SK-N-SH (cell line): ENCODE results near the gene RIMS3. TPM values are rescaled to one million over a fixed set of nuclear protein-coding genes. Genes with fewer than 3 reads are reported as not detected.
"Not testable (repeated sequence)": the region's sequence is repeated elsewhere in the genome, so short reads cannot be mapped to it uniquely, and the experiment has no call there.

Experiments used
- CTCF ChIA-PET: fragments of 300-600, 350-600 bp; formaldehyde crosslinking; extraction: SDS; loops from one replicate; lab custom pipeline; 2021; lab: Yijun Ruan, JAX
- POLR2A ChIA-PET: fragments of 350-600 bp; sonication (Branson Sonifier 250); formaldehyde crosslinking; extraction: SDS; loops from one replicate; lab custom pipeline; 2020; ENCODE audit warnings: antibody characterized with exemption, inconsistent platforms; lab: Yijun Ruan, JAX
- DNase-seq: peaks from one replicate; pipeline ENCODE4 v3.0.0; 2012
- H2AFZ ChIP-seq: fragments of 200-600 bp; sonication (generic); 2 replicates; pipeline ENCODE4 v1.8.1; 2016; ENCODE audit warnings: antibody characterized with exemption, mild to moderate bottlenecking, low read depth
- H3F3A ChIP-seq: fragments of 200-600 bp; sonication (generic); replicated peaks from 2 replicates; pipeline ENCODE3; 2016; ENCODE audit warnings: antibody characterized with exemption, mild to moderate bottlenecking; ENCODE audit not compliant: insufficient read depth
- H3K27ac ChIP-seq, 2 experiments: fragments of 200-500 bp in 1 of 2; fragments of 200-600 bp in 1 of 2; sonication (Bioruptor generic) in 1 of 2; sonication (generic), shearing (Covaris generic) in 1 of 2; 2 replicates each; pipeline versions ENCODE4 v1.5.1 to v1.6.1; 2014 to 2016; ENCODE audit warnings: low read depth in 2 of 2, inconsistent platforms in 1 of 2, low read length in 1 of 2, mild to moderate bottlenecking in 1 of 2, mixed read lengths in 1 of 2
- H3K27me3 ChIP-seq: fragments of 200-600 bp; sonication (generic), shearing (Covaris generic); 2 replicates; pipeline ENCODE4 v1.6.1; 2016; ENCODE audit warnings: mixed run types; ENCODE audit not compliant: insufficient read depth
- H3K36me3 ChIP-seq, 2 experiments: fragments of 200-500 bp in 1 of 2; fragments of 200-600 bp in 1 of 2; sonication (Bioruptor generic) in 1 of 2; sonication (generic) in 1 of 2; replicated peaks in 1 of 2; 2 replicates each; pipeline versions ENCODE3 to v1.5.1; 2014 to 2016; ENCODE audit warnings: low read length in 1 of 2, mild to moderate bottlenecking in 1 of 2; ENCODE audit not compliant: insufficient read depth in 2 of 2, control insufficient read depth in 1 of 2
- H3K4me1 ChIP-seq, 2 experiments: fragments of 200-500 bp in 1 of 2; fragments of 200-600 bp in 1 of 2; sonication (Bioruptor generic) in 1 of 2; sonication (generic), shearing (Covaris generic) in 1 of 2; 2 replicates each; pipeline versions ENCODE4 v1.5.1 to v1.6.1; 2014 to 2016; ENCODE audit warnings: low read depth in 1 of 2, low read length in 1 of 2, mixed run types in 1 of 2; ENCODE audit not compliant: insufficient read depth in 2 of 2, control insufficient read depth in 1 of 2
- H3K4me2 ChIP-seq: fragments of 200-600 bp; sonication (generic), shearing (Covaris generic); 2 replicates; pipeline ENCODE4 v1.6.1; 2017; ENCODE audit warnings: mixed run types
- H3K4me3 ChIP-seq, 2 experiments: fragments of 200-500 bp in 1 of 2; fragments of 200-600 bp in 1 of 2; sonication (Bioruptor generic) in 1 of 2; sonication (generic), shearing (Covaris generic) in 1 of 2; 2 replicates each; pipeline versions ENCODE4 v1.5.1 to v1.8.1; 2014 to 2016; ENCODE audit warnings: low read depth in 2 of 2, inconsistent platforms in 1 of 2, low read length in 1 of 2, mild to moderate bottlenecking in 1 of 2, mixed read lengths in 1 of 2, moderate library complexity in 1 of 2
- H3K79me2 ChIP-seq: fragments of 200-600 bp; sonication (generic); 2 replicates; pipeline ENCODE4 v1.8.1; 2017; ENCODE audit warnings: mild to moderate bottlenecking; ENCODE audit not compliant: insufficient read depth
- H3K9ac ChIP-seq: fragments of 200-600 bp; sonication (generic); 2 replicates; pipeline ENCODE4 v1.6.1; 2017; ENCODE audit warnings: mixed run types
- H3K9me2 ChIP-seq: fragments of 200-600 bp; sonication (generic); 2 replicates; pipeline ENCODE4 v1.6.1; 2017; ENCODE audit warnings: mixed run types
- H3K9me3 ChIP-seq: fragments of 200-600 bp; sonication (generic); 2 replicates; pipeline ENCODE4 v1.6.1; 2017; ENCODE audit warnings: mixed run types, mild to moderate bottlenecking, moderate library complexity
- H4K20me1 ChIP-seq: fragments of 200-600 bp; sonication (generic); 2 replicates; pipeline ENCODE4 v1.6.1; 2017; ENCODE audit warnings: mild to moderate bottlenecking, mixed run types; ENCODE audit not compliant: insufficient read depth
- ELF1 ChIP-seq: IDR thresholded peaks from 2 replicates; pipeline ENCODE4 v1.4.0; 2012
- FOXJ3 ChIP-seq: sonication (generic); formaldehyde crosslinking; IDR thresholded peaks from 2 replicates; pipeline ENCODE4 v1.5.1; 2020; ENCODE audit warnings: mild to moderate bottlenecking, missing genetic modification reagents
- GABPA ChIP-seq: IDR thresholded peaks from 2 replicates; pipeline ENCODE4 v1.4.0; 2012; ENCODE audit warnings: low read depth, mild to moderate bottlenecking
- MXI1 ChIP-seq: IDR thresholded peaks from 2 replicates; pipeline ENCODE4 v1.6.1; 2012; ENCODE audit warnings: mild to moderate bottlenecking, low read depth, low read length, improper control_type of control experiment
- NFIC ChIP-seq: IDR thresholded peaks from 2 replicates; pipeline ENCODE4 v1.4.0; 2012; ENCODE audit warnings: borderline replicate concordance
- RFX5 ChIP-seq: IDR thresholded peaks from 2 replicates; pipeline ENCODE4 v1.6.1; 2012; ENCODE audit warnings: mild to moderate bottlenecking, improper control_type of control experiment, low read length
- TEAD4 ChIP-seq: IDR thresholded peaks from 2 replicates; pipeline ENCODE4 v1.4.0; 2012; ENCODE audit warnings: mild to moderate bottlenecking, borderline replicate concordance; ENCODE audit not compliant: insufficient read depth
- WGBS: methylation state at CpG from one replicate; pipeline ENCODE4 v1.1.6; 2017; ENCODE audit warnings: low lambda C conversion rate; 5-methylcytosine and 5-hydroxymethylcytosine counted together
- polyA plus RNA-seq, 3 experiments: library from polyadenylated mRNA; depleted of rRNA; stranded (reverse); fragments of >200 nt; gene quantifications; 2 replicates each; pipeline ENCODE4 v1.2.3, GENCODE V29; 2012

RIMS3 gene
- polyA plus RNA-seq, 1 of the 3 experiments (the other 2 are of a cell fraction) = 1.9 TPM

- Histone ChIP-seq H3K4me3 (no peak overlapping the region), H4K20me1 (no peaks in the 10 kb centered on the region), H3K4me1 (no peaks in the 10 kb centered on the region), H3K9me3 (no peaks in the 10 kb centered on the region), H3K9me2 (no peaks in the 10 kb centered on the region), H3K36me3 (no peaks in the 10 kb centered on the region), H3K9ac (no peak overlapping the region), H3K4me2 (no peak overlapping the region), H3K27ac (no peak overlapping the region), H2AFZ (no peak overlapping the region), H3K79me2 (no peaks in the 10 kb centered on the region), H3F3A (no peaks in the 10 kb centered on the region), H3K27me3 (no peaks in the 10 kb centered on the region)
- ChIA-PET POLR2A (no interaction called here), CTCF (no interaction called here)
- no peak for TF ChIP-seq RFX5
- TF ChIP-seq NFIC = no peak
- no peak for TF ChIP-seq FOXJ3 (CRISPR knock-in tag)
- TF ChIP-seq MXI1 = no peak
- TF ChIP-seq TEAD4 = no peak
- TF ChIP-seq ELF1 = no peak
- TF ChIP-seq GABPA = no peak
- DNase-seq = no peak
Observed at GRCh38 chr1:40575336-40575735, 90.1 kb downstream of the RIMS3 start.

- H3K36me3 ChIP-seq, H3K4me2 ChIP-seq, H3K27me3 ChIP-seq, H4K20me1 ChIP-seq, H3K9me3 ChIP-seq, H3K27ac ChIP-seq, H2AFZ ChIP-seq, H3K79me2 ChIP-seq, H3K4me3 ChIP-seq, CTCF ChIA-PET, H3K9me2 ChIP-seq, H3K9ac ChIP-seq, POLR2A ChIA-PET, DNase-seq, H3F3A ChIP-seq, H3K4me1 ChIP-seq: not testable (repeated sequence)
- WGBS = 87% methylated on average over 3 of the region's 3 CpGs
Observed at GRCh38 chr1:40574805-40575204, 90.7 kb downstream of the RIMS3 start.

Other genes starting within 250 kb of the RIMS3 start
- gene ZFP69B, start 215.2 kb downstream of the RIMS3 start, polyA plus RNA-seq (2012; rRNA removed) = 1.7 and 2.1 TPM in 2 replicates
- 1.9 and 2.2 TPM in 2 replicates for gene ZFP69, start 188.4 kb downstream of the RIMS3 start, polyA plus RNA-seq (2012; rRNA removed)
- gene EXO5, start 156.9 kb downstream of the RIMS3 start, polyA plus RNA-seq (2012; rRNA removed) = 7.4 and 8.8 TPM in 2 replicates
- 1.8 and 3.0 TPM in 2 replicates for gene ZNF684, start 134.0 kb downstream of the RIMS3 start, polyA plus RNA-seq (2012; rRNA removed)
- gene NFYC, start 26.0 kb upstream of the RIMS3 start, polyA plus RNA-seq (2012; rRNA removed) = 68.0 and 72.4 TPM in 2 replicates
- 0.05 and 0.15 TPM in 2 replicates for gene KCNQ4, start 118.1 kb upstream of the RIMS3 start, polyA plus RNA-seq (2012; rRNA removed)
- 5.9 and 10.1 TPM in 2 replicates for gene CITED4, start 196.7 kb upstream of the RIMS3 start, polyA plus RNA-seq (2012; rRNA removed)